SK-MEL-5 (cell line): ENCODE measurements around the gene SSU72. TPM values are rescaled to one million over a fixed set of nuclear protein-coding genes. Genes with fewer than 3 reads are reported as not detected.
"Not testable (repeated sequence)": the region's sequence is repeated elsewhere in the genome, so short reads cannot be mapped to it uniquely, and the experiment has no call there.

Experiments used
- DNase-seq: peaks from one replicate; pipeline ENCODE4 v3.0.0-alpha.2; 2016; ENCODE audit warnings: low read depth, low spot score
- in situ Hi-C: cut with HindIII; loops from 2 replicates; pipeline ENCODE4 v1.10.0; 2016; ENCODE audit warnings: low sequenced_read_pairs, high pct_unique_total_duplicates, low pct_unique_long_range_greater_than_20kb
- total RNA-seq: library from RNA; depleted of rRNA; stranded (reverse); fragments of >200 nt; shearing (Covaris generic); gene quantifications from 2 replicates; pipeline ENCODE4 v1.2.3, GENCODE V29; 2014

Gene SSU72
- total RNA-seq, 1 experiment from 2014 or later, result 56.5 TPM

- in situ Hi-C loops, result no loop called here
- peak; percentile 27 for DNase-seq
Measured at GRCh38 chr1:1599030-1599934, 24.6 kb upstream of the SSU72 start.

- in situ Hi-C loops, result no loop called here
- DNase-seq, result no peak
Measured at GRCh38 chr1:1598720-1599029, 24.0 kb upstream of the SSU72 start.

- DNase-seq, result no peak
- in situ Hi-C loops, result no loop called here
Measured at GRCh38 chr1:1598051-1598719, 23.5 kb upstream of the SSU72 start.

GRCh38 chr1:1597275-1597930, 22.7 kb upstream of the SSU72 start:
- in situ Hi-C loops, result no loop called here

GRCh38 chr1:1596493-1597274, 22.0 kb upstream of the SSU72 start:
- no peak for DNase-seq
- in situ Hi-C loops, result no loop called here

More at GRCh38 chr1:1597275-1597930, 22.7 kb upstream of the SSU72 start:
- DNase-seq, result peak; percentile 24

GRCh38 chr1:1595341-1595740, 20.7 kb upstream of the SSU72 start:
- DNase-seq, in situ Hi-C loops: not testable (repeated sequence)

GRCh38 chr1:1594602-1595260, 20.1 kb upstream of the SSU72 start:
- DNase-seq, result no peak
- in situ Hi-C loops, result no loop called here

GRCh38 chr1:1593834-1594601, 19.4 kb upstream of the SSU72 start:
- in situ Hi-C loops, result no loop called here
- no peak for DNase-seq

GRCh38 chr1:1591452-1591851, 16.8 kb upstream of the SSU72 start:
- in situ Hi-C loops, result no loop called here
- no peak for DNase-seq

- in situ Hi-C loops, result no loop called here
- DNase-seq, result no peak
Measured at GRCh38 chr1:1583347-1584010, 8.8 kb upstream of the SSU72 start.

- DNase-seq, result no peak
- in situ Hi-C loops, result no loop called here
Measured at GRCh38 chr1:1582585-1583346, 8.1 kb upstream of the SSU72 start.

- in situ Hi-C loops, result no loop called here
- DNase-seq, result no peak
Measured at GRCh38 chr1:1578371-1578940, 3.8 kb upstream of the SSU72 start.

GRCh38 chr1:1577367-1578011, 2.8 kb upstream of the SSU72 start:
- in situ Hi-C loops, result no loop called here

GRCh38 chr1:1573843-1574720, 581 bp downstream of the SSU72 start:
- in situ Hi-C loops, result no loop called here
- peak; percentile 62 for DNase-seq

More at GRCh38 chr1:1577367-1578011, 2.8 kb upstream of the SSU72 start:
- no peak for DNase-seq
